GM12873 (cell line): Measurements from ENCODE around the gene MAPK10.

Source experiments
- CTCF ChIP-seq: IDR thresholded peaks from 2 replicates; pipeline ENCODE4 v1.5.1; 2012; ENCODE audit warnings: low read depth, mild to moderate bottlenecking, moderate library complexity, low read length, control low read depth; ENCODE audit not compliant: insufficient read depth; ENCODE audit errors: missing control alignments

MAPK10 gene

GRCh38 chr4:86388252-86388651 is 28.4 kb upstream of the MAPK10 start:
- no peak for TF ChIP-seq CTCF

GRCh38 chr4:86386817-86387415 is 27.1 kb upstream of the MAPK10 start:
- TF ChIP-seq CTCF, result no peak

GRCh38 chr4:86386201-86386600 is 26.3 kb upstream of the MAPK10 start:
- no peak for TF ChIP-seq CTCF

- TF ChIP-seq CTCF, result no peak
These were observed 21.6 kb upstream of the MAPK10 start for GRCh38 chr4:86381431-86381830.

- TF ChIP-seq CTCF, result no peak
These were observed 20.4 kb upstream of the MAPK10 start for GRCh38 chr4:86380181-86380724.

GRCh38 chr4:86376850-86377249 is 17.0 kb upstream of the MAPK10 start:
- TF ChIP-seq CTCF, result no peak

- no peak for TF ChIP-seq CTCF
These were observed 8.6 kb upstream of the MAPK10 start for GRCh38 chr4:86368433-86368832.

- no peak for TF ChIP-seq CTCF
These were observed 7.7 kb upstream of the MAPK10 start for GRCh38 chr4:86367577-86367976.
